ENCODE measurements around the gene MPP1.
"Not testable (repeated sequence)": the region's sequence is repeated elsewhere in the genome, so short reads cannot be mapped to it uniquely, and the experiment has no call there.

The MPP1 gene

GRCh38 chrX:154821523-154821922, 16.2 kb upstream of the MPP1 start:
- no peaks in the 10 kb centered on the region for H3K36me3 ChIP-seq (ENCODE audit: insufficient read depth)
- no peak overlapping the region for H3K4me2 ChIP-seq
- no peaks in the 10 kb centered on the region for H3K4me1 ChIP-seq (ENCODE audit: low read depth, poor library complexity, severe bottlenecking)
- H3K27me3 ChIP-seq (ENCODE audit: insufficient read depth, low read depth), result no peaks in the 10 kb centered on the region
- no peak overlapping the region for H2AFZ ChIP-seq (ENCODE audit: low read depth)
- H3K9ac ChIP-seq, result no peak overlapping the region
- H3K27ac ChIP-seq, result no peak overlapping the region
- no peak overlapping the region for H3K4me3 ChIP-seq (IDR thresholded peaks at IDR 0.05; ENCODE audit: insufficient read depth, low read depth, low read length)
- H4K20me1 ChIP-seq (ENCODE audit: insufficient read depth), result no peaks in the 10 kb centered on the region
- no peak for TF ChIP-seq CTCF (conservative IDR thresholded peaks at IDR 0.05; ENCODE audit: low read depth, low read length)
- H3K79me2 ChIP-seq (ENCODE audit: insufficient read depth, low read depth), result no peaks in the 10 kb centered on the region

- Histone ChIP-seq H3K4me2 (no peak overlapping the region), H4K20me1 (ENCODE audit: insufficient read depth) (no peaks in the 10 kb centered on the region), H3K27me3 (ENCODE audit: insufficient read depth, low read depth) (no peaks in the 10 kb centered on the region), H3K4me1 (ENCODE audit: low read depth, poor library complexity, severe bottlenecking) (no peaks in the 10 kb centered on the region), H3K27ac (no peak overlapping the region), H2AFZ (ENCODE audit: low read depth) (no peak overlapping the region), H3K4me3 (IDR thresholded peaks at IDR 0.05; ENCODE audit: insufficient read depth, low read depth, low read length) (no peak overlapping the region), H3K79me2 (ENCODE audit: insufficient read depth, low read depth) (no peaks in the 10 kb centered on the region), H3K9ac (no peak overlapping the region), H3K36me3 (ENCODE audit: insufficient read depth) (no peaks in the 10 kb centered on the region)
- TF ChIP-seq CTCF (conservative IDR thresholded peaks at IDR 0.05; ENCODE audit: low read depth, low read length), result no peak
Observed at GRCh38 chrX:154819771-154820341, 14.6 kb upstream of the MPP1 start.

GRCh38 chrX:154818916-154819770, 13.9 kb upstream of the MPP1 start:
- H3K27ac ChIP-seq, result no peak overlapping the region
- no peak overlapping the region for H3K9ac ChIP-seq
- no peak overlapping the region for H2AFZ ChIP-seq (ENCODE audit: low read depth)
- H3K4me3 ChIP-seq (IDR thresholded peaks at IDR 0.05; ENCODE audit: insufficient read depth, low read depth, low read length), result no peak overlapping the region
- no peaks in the 10 kb centered on the region for H3K79me2 ChIP-seq (ENCODE audit: insufficient read depth, low read depth)
- no peak overlapping the region for H3K4me2 ChIP-seq
- no peaks in the 10 kb centered on the region for H3K4me1 ChIP-seq (ENCODE audit: low read depth, poor library complexity, severe bottlenecking)
- H3K36me3 ChIP-seq (ENCODE audit: insufficient read depth), result no peaks in the 10 kb centered on the region
- H4K20me1 ChIP-seq (ENCODE audit: insufficient read depth), result no peaks in the 10 kb centered on the region
- H3K27me3 ChIP-seq (ENCODE audit: insufficient read depth, low read depth), result no peaks in the 10 kb centered on the region
- no peak for TF ChIP-seq CTCF (conservative IDR thresholded peaks at IDR 0.05; ENCODE audit: low read depth, low read length)

- H3K27ac ChIP-seq; H3K27me3 ChIP-seq (ENCODE audit: insufficient read depth, low read depth); H3K36me3 ChIP-seq (ENCODE audit: insufficient read depth); H3K4me1 ChIP-seq (ENCODE audit: low read depth, poor library complexity, severe bottlenecking); H3K79me2 ChIP-seq (ENCODE audit: insufficient read depth, low read depth); H3K9ac ChIP-seq; H3K4me2 ChIP-seq; H3K4me3 ChIP-seq (IDR thresholded peaks at IDR 0.05; ENCODE audit: insufficient read depth, low read depth, low read length); H2AFZ ChIP-seq (ENCODE audit: low read depth); H4K20me1 ChIP-seq (ENCODE audit: insufficient read depth): not testable (repeated sequence)
Observed at GRCh38 chrX:154817048-154817618, 11.8 kb upstream of the MPP1 start.

GRCh38 chrX:154816326-154816898, 11.1 kb upstream of the MPP1 start:
- H3K9ac ChIP-seq; H4K20me1 ChIP-seq (ENCODE audit: insufficient read depth); H3K4me3 ChIP-seq (IDR thresholded peaks at IDR 0.05; ENCODE audit: insufficient read depth, low read depth, low read length); H3K4me2 ChIP-seq; H3K27me3 ChIP-seq (ENCODE audit: insufficient read depth, low read depth); H3K79me2 ChIP-seq (ENCODE audit: insufficient read depth, low read depth); H3K36me3 ChIP-seq (ENCODE audit: insufficient read depth); H3K4me1 ChIP-seq (ENCODE audit: low read depth, poor library complexity, severe bottlenecking); H2AFZ ChIP-seq (ENCODE audit: low read depth); H3K27ac ChIP-seq: not testable (repeated sequence)
